NCI-H187 treated with DMSO at 0.1 percent for 48 hours (cell line): ENCODE results near the gene TEX13D.
"Not testable (repeated sequence)": the region's sequence is repeated elsewhere in the genome, so short reads cannot be mapped to it uniquely, and the experiment has no call there.

Source experiments
- DNase-seq: peaks from one replicate; lab custom pipeline; 2025; lab: John Stamatoyannopoulos, UW

The TEX13D gene

DNA sequence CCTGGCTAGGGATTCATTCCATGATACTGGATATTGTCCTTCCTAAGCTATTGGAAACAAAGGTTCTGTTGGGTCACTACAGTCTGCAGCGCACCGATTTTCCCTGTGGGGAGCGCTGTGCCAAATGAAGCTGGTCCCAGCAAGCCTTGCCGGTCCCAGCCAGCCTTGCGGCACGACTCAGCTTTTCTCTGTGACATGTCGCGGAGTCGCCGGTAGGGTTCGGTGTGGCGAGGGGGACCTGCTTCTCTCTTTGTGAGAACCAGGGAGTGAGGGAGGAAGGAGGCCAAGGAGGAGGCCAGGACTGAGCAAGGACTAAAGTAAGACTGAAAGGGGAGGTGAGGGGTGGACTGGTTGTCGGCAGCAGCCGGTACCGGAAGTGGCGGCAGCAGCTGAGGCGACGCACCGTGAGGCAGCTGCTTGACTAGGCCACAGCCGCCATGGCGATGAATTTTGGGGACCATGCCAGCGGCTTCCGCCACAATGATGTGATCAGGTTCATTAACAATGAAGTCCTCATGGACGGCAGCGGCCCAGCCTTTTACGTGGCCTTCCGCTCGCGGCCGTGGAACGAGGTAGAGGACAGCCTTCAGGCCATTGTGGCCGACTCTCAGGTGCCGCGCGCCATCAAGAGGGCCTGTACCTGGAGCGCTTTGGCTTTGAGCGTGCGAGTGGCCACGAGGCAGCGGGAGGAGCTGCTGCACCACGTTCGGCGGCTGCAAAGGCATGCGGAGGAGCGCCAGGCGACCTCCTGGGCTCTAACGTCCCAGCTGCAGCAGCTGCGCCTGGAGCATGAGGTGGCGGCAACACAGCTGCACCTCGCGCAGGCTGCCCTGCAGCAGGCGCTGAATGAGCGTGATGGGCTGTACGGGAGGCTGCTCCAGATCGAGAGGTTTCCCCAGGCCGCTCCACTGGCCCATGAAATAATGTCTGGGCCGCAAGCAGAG, at the start of gene TEX13D:
Gene TEX13D (plus strand): TSS at position 180 of the 944 bp plus-strand sequence. CDS start 258 bp downstream, at position 438.
- DNase-seq: no peak

DNA sequence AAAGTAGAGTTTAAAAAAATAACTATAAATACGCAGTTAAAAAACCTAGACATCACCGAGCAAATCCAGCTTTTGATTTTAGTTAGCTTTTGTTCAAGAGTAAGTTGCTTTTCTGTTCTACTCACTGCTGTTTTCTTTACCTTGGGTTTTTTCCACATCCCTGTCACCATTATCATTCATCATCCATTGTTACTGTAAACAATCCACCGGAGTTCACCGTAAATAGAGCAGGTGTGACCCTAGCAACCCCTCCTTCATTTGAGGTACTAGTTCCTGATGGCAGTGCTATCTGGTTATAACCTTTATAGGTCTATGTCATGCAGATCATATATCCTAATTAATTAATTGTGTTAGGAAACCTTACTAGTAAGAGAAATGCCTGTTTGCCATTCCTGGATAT, 43.0 kb upstream of the TEX13D start:
- DNase-seq: no peak

DNA sequence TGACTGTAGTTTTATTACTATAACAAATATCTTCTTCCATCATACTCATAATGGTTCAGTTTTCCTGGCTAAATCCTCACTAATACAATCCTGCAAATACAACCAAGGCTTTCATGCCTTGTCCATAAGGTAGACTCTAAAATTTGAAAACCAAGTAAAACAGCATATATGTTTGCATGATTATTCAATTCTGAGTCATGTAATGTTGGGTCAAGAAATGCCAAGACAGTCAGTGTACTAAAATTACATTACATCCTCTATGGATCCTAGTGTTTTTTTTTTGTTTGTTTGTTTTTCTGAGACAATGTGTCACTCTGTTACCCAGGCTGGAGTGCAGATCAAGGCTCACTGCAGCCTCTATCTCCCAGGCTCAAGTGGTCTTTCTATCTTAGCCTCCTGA, 38.6 kb upstream of the TEX13D start:
- no peak for DNase-seq

DNA sequence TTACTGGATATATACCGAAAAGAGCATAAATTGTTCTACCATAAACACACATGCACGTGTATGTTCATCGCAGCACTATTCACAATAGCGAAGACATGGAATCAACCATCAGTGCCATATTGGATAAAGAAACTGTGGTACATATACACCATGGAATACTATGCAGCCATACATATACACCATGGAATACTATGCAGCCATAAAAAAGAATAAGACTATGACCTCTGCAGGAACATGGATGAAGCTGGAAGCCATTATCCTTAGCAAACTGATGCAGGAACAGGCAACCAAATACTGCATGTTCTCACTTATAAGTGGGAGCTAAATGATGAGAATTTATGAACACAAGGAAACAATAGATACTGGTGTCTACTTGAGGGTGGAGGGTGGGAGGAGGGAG, 33.1 kb upstream of the TEX13D start:
- DNase-seq: not testable (repeated sequence)

DNA sequence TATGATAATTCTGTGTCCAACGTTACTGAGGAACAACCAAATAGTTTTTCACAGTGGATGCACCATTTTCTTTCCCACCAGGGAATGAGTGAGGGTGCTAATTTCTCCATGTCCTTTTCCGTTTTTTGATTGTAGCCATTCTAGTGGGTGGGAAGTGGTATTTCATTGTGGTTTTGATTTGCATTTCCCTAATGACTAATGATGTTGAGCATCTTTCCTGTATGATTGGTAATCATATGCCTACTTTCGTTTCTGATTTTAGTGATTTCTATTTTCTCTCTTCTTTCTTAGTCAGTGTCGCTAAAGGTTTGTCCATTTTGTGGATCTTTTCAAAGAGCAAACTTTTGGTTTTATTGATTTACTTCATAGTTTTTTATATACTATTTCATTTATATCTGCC, 32.1 kb upstream of the TEX13D start:
- DNase-seq: no peak

DNA sequence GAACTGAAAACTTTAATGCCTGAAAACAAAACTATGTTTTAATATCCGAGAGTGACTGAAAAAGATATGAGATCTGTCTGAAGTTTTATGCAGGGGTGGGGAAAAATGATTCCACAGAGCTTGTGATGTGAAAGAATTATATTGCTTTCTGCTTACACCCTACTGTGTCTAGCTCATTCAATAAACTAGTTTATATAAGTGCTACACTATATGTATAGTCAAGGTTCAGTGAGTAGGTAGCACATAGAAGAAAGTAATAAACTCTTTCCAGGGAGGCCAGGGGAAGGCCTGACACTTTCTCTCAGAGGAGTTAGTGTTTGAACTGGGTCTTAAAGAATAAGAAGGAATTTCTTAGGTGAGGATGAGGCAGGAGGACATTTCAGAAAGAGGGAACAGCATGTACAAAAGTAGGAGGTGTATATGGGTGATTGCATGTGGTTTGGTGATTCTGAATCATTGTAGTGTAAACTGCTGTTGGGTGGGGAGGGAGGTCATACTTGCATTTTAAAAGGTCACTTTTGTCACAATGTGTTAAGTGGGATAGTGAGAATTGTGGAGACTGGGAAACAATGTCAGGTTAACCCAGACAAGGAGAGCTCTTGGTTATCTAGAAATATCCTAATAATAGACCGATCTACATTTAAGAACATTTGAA, 25.1 kb upstream of the TEX13D start:
- no peak for DNase-seq

DNA sequence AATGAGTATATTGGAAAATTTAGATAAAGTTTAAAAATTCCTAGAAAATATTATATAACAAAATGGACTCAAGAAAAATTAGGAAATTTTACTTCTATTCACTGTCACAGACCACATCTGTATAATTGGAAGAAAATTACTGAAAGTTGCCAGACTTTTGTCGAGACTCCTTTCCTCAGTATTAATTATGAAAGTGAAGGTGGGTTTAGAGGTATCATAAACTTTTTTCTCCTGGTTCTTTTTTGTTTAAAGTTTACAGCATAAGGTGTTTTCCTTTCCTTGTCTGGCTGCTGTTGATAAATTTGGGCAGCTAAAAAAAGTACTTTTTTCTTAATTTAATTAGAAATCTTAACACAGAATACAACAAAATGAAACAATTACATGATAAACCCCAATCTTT, 6.7 kb upstream of the TEX13D start:
- DNase-seq: no peak

DNA sequence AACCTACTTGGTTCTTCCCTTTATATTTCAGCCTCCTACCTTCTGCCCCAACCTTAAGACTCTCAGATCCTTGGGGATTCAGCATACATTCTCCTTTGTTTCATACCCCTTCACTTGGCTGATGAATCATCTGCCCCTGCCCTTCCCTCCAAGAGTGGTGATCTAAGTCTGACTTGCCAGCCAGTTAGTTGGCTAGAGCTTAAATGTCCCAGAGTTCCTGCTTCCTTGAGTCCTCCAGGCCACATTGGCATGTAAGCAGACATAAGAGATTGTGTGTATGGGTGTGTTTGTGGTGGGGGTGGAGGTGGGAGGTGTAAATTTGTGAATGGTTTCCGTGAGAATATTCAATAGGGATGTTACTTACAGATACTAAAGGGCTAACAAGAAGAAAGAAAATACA, 3.7 kb upstream of the TEX13D start:
- no peak for DNase-seq

DNA sequence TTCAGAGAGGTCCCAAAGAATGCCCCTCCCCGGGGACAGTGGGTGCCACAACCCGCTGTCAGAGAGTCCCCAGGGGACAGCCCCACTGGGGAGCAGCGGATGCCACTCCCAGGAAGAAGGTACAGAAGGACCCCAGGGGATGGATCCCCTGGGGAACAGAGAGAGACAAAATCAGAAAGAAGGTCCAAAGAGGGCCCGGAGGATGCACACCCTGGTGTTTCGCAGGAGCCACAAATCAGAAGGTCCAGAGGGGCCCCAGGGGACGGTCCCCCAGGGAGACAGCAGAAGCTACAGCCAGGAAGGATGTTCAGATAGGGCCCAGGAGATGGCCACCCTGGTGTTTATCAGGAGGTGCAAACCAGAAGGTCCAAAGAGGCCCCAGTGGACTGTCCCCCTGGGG, 1.4 kb downstream of the TEX13D start:
- DNase-seq: no peak

DNA sequence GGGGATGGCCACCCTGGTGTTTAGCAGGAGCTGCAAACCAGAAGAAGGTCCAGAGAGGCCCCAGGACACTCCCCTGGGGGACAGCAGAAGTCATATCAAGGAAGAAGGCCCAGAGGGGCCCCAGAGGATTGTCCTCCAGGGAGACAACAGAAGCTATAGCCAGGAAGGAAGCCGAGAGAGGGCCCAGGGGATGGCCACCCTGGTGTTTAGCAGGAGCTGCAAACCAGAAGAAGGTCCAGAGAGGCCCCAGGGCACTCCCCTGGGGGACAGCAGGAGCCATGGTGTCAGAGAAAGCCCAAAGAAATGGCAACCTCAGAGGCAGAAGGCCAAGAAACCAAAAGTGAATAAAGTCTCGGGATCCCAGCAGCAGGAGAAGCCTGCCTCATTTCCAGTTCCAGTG, 2.1 kb downstream of the TEX13D start:
- DNase-seq: not testable (repeated sequence)

DNA sequence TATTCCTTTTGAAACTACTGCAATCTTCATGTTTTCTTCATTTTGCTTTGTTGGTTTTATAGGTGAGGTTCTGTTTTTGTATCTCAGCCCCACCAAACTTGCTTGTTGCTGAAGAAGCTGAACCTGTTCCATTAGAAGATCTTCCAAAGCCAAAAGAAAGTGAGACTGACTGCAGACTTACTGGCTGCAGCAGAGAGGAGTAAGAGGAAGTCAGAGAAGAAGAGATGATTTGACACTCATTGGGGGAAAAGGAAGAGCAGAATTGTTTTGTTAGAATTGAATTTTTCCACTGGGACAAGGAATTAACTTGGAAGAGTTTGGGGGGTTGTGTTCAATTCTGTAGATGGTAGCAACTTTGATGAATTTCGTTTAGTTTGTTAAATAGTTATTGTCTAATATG, 3.1 kb downstream of the TEX13D start:
- DNase-seq: no peak

DNA sequence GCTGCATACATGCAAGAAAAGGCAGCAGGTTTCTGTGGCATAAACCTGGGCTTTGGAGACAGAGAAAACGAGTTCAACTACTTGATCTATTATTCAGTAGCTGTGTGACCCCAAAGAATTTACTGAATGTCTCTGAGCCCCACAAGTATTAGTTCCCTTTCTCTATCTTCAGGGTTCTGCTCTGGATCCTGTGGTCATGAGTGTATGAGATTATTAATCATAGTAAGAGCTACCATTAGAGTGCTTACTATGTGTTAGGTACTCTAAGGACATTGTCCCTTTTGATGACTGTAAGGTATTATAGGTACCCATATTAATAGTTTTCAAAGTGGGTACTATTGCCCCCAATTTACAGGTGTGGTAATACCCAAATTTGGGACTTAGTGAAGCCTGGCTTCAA, 5.5 kb downstream of the TEX13D start:
- DNase-seq: no peak

DNA sequence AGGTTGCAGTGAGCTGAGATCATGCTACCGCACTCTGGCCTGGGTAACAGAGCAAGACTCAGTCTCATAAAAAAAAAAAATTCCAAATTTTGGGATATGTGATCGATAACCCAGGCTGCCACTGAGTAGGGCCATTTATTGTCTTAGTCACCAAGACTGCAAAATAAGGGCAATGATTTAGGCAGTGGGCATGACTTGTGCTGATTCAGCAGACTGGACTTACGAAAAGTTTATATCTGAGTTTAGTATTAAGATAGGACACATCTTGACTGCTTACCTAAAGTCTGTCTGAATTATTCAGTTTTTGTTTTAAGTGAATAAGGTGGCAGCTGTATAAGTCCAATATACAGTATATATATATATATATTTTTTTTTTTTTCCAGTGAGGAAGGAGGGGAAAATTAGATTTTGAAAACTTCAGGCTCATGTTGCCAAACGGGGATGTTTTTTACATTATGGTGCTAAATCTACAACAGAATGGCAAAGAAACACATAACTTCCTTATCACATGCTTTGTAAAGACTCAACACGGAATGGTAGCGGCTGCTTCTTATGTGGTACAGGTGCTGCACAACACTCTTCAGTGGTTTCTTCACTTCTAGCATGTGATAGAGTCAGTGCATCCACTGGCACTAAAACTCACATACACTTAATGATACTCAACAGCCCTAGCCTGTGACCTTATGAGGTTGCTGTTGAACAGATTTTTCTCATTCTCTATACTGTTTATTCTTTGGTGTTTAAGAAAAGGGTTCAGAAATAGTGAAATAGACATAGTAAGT, 6.5 kb downstream of the TEX13D start:
- DNase-seq: no peak

DNA sequence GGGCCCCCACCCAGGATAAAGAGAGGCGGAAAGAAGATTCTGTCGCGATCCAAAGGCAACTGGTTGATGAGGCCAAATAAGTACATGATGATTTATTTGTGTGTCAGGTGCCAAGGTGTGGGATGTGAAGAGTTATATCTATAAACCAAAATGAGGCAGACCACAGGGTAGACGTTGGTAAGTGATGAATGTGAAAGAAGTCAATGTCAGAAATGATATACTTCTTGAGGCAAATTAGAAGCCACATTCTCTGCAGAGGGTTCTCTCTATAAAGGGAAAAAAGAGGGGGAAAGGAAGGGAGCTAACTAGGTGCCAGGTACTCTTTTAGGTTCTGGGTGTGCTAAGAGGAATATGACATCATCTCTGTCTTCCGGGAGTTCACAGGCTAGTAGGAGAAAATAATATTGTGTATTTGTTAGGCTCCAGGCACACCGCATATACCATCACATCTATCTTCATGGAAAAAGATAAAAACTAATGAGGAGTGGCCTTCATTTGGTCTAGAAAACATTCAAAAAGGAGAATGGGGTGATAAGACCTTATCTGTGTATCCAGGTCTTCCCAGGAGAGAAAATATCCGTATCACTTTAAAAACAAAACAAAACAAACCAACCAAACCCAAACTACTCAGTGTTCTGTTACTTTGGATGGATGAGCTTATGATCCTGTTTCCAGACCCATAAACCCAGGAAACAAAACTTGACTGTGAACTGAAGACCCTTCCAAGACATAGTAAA, 9.1 kb downstream of the TEX13D start:
- DNase-seq: no peak

DNA sequence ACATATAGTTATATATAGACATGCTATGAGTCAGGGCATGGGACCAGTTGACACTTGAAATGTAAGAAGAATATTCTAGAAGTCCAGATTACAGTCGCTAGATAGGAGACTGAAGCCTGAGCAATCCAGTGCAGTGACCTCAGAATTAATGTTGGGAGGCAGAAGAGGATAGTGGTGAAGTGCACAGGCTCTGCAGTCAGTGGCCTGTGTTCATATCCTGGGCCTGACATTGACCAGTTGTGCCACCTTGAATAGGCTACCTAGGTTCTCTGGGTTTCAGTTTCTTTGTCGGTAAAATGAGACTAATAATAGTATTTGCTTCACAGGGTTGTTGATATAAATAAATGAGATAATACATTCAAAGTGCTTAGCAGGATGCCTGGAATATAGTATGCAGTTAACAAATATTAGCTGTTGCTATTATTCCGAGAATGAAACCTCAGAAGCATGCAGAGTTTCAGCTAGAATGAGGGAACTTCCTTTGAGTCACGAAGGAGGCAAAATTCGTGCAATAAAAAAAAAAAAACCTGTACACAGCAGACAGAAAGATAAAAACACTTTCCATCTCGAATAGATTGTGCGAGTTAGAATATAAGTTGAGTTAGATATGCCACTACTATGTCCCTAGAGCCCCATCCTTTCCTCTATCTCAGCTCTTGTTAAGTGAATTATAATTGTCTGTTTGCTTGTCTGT, 9.9 kb downstream of the TEX13D start:
- no peak for DNase-seq

DNA sequence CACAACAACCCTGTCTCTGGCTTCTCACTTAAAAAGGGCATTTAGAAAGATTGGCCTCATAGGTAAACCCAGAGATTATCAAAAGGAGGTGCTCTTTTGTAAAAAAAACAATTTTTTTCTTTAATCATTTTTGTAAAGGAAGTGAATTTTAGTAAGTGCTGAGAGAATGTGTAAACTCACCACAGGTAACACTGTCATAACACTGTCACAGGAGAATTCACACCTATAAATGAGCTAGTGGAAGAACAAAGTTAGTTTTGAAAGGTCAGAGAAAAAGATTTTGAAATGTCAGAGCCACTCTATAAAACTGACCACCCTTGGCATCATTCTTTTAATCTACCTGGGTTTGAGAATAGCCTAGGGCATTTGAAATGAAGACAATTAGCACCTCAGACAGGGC, 10.6 kb downstream of the TEX13D start:
- DNase-seq: no peak

DNA sequence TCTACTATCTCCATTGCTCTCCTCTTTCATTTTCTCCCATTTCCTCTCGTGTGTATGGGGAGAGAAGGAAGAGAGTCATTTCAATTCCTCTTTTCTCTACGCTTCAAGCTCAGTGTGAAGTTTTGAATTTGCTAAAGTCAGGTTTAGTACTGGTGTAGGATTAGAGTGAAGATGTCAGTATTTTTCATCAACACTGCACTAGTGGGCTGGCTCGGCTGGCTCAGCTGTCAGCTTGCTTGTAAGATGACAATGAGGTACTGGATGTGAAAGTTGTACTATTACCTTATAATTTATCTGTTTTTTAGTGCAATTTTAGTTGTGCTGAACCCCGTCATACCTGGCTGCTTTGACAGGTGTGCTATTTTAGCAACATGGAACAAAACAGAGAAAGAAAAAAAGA, 11.8 kb downstream of the TEX13D start:
- no peak for DNase-seq

DNA sequence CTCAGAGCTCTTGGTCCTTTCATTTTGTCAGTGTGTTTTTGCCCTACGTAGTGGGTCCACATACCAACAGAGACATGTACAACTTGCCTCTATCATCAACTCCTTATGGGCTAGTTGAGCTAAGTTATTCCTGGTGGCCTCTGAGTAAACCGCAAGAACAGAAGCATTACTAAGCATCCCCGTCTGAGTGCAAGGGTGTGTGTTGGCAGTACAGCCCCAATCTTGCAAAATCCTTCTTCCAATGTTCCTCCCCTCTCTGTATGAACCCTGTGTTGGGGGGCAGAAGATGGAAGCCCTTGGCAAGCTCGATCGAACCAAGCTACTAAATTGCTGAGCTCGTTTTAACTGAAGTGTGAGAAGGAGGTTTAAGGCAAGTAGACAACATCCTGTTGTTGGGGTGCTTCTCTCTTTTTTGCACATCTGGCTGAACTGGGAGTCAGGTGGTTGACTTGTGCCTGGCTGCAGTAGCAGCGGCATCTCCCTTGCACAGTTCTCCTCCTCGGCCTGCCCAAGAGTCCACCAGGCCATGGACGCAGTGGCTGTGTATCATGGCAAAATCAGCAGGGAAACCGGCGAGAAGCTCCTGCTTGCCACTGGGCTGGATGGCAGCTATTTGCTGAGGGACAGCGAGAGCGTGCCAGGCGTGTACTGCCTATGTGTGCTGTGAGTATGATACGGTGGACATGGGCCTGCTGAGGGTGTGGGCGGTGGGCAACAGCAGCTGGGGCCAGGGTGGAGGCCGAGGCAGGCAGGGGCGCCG, 13.8 kb downstream of the TEX13D start, which contains the start of gene SH2D1A:
Gene SH2D1A (plus strand): TSS at position 447 of the 760 bp plus-strand sequence. CDS start 80 bp downstream, at position 527.
- no peak for DNase-seq

DNA sequence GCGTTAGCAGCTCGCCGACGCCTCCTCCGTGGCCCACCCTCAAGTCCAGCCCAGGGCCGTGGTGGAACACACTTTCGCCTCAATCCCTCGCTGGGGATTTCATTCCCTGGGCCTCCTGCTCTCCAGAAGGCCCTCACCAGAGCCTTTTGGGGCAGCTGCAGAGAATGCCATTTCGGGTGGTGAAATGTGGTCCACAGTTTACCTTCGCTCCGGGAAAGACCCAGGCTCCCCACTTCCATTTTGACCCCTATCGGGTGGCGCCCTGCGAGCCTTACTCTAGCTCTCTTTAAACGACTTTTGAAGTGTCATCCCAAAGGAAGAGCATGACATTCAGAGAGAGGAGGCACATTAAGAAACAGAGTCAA, 14.4 kb downstream of the TEX13D start:
- no peak for DNase-seq

DNA sequence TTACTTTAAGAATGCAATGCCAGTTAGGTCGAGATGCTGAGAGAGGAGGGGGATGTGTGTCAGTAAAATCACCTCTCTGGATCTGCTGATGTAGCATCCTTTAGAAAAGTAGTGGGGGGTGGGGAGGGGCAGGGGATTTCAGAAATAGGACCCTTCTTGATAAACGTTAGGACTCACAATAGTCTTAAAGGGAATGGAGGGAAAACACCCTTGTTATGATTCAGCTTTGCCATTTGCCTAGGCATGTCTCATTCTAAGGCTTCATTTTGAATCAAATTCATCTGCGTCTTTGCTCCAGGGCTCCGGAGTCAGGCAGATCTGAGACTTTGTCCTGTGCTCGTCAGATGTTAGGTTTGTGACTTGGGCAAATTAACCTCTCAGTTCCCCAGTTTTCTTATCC, 14.8 kb downstream of the TEX13D start:
- no peak for DNase-seq

DNA sequence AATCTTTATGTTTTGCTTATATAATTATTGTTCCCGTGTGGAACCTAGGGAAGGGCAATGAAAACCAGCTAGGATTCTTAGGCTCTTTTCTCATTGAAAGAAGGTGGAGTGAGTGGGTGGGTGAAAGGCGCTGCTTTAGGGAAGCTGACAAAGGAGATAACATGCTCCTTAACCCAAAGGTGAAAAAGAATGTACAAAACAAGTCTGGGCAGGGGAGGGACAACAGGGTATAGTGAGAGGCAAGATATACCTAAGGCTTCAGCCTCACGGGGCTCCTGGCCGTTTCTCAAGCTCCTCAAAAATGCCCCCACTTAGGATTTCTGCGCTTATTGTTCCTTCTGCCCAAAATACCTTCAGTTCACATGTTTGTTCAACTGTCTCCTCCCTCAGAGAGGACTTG, 15.7 kb downstream of the TEX13D start:
- no peak for DNase-seq
